IMR-90 (cell line): ENCODE data around the gene MAST3. TPM values are rescaled to one million over a fixed set of nuclear protein-coding genes. Genes with fewer than 3 reads are reported as not detected.

Source experiments
- ATAC-seq: fragments of 200-7000 bp; cut with Tn5 transposase; 2 replicates; pipeline ENCODE4 v1.9.1; 2020; ENCODE audit warnings: low read depth, mild to moderate bottlenecking, moderate library complexity
- BruUV-seq: library from RNA; stranded (reverse); fragments of 400-500 nt; replicated peaks from 2 replicates; lab custom pipeline; 2021; lab: Mats Ljungman, UMichigan
- CTCF ChIA-PET: fragments of 300-600 bp; formaldehyde crosslinking; extraction: SDS; loops from one replicate; lab custom pipeline; 2021; ENCODE audit warnings: antibody characterized with exemption; lab: Yijun Ruan, JAX
- POLR2A ChIA-PET: fragments of 300-600 bp; sonication (Branson Sonifier 250); formaldehyde crosslinking; loops from one replicate; lab custom pipeline; 2022; ENCODE audit warnings: antibody characterized with exemption; ENCODE audit not compliant: unreplicated experiment; lab: Charles Lee
- DNase-seq: peaks from one replicate; pipeline ENCODE4 v3.0.0; 2013
- H2AFZ ChIP-seq: replicated peaks from 2 replicates; pipeline ENCODE3; 2013; ENCODE audit warnings: low read length, mild to moderate bottlenecking; ENCODE audit not compliant: poor library complexity
- H2AK5ac ChIP-seq: 2 replicates; pipeline ENCODE4 v1.6.1; 2013; ENCODE audit warnings: low read depth, low read length, inconsistent platforms
- H2AK9ac ChIP-seq: replicated peaks from 2 replicates; pipeline ENCODE3; 2013; ENCODE audit warnings: mild to moderate bottlenecking, low read depth, low read length, moderate library complexity; ENCODE audit not compliant: poor library complexity
- H2BK120ac ChIP-seq: 2 replicates; pipeline ENCODE4 v1.6.1; 2013; ENCODE audit warnings: low read depth, low read length, inconsistent platforms
- H2BK15ac ChIP-seq: 3 replicates; pipeline ENCODE4 v1.6.1; 2013; ENCODE audit warnings: low read depth, low read length, inconsistent platforms
- H2BK20ac ChIP-seq: 2 replicates; pipeline ENCODE4 v1.6.1; 2013; ENCODE audit warnings: low read depth, mild to moderate bottlenecking, inconsistent platforms, low read length, moderate library complexity
- H2BK5ac ChIP-seq: 2 replicates; pipeline ENCODE4 v1.6.1; 2013; ENCODE audit warnings: mild to moderate bottlenecking, low read depth, low read length, inconsistent platforms; ENCODE audit not compliant: poor library complexity, severe bottlenecking
- H3K14ac ChIP-seq: replicated peaks from 2 replicates; pipeline ENCODE4 v1.6.1; 2013; ENCODE audit warnings: low read depth, low read length, inconsistent platforms
- H3K18ac ChIP-seq: 2 replicates; pipeline ENCODE4 v1.6.1; 2013; ENCODE audit warnings: low read depth, low read length, control low read depth
- H3K23ac ChIP-seq: 2 replicates; pipeline ENCODE4 v1.6.1; 2013; ENCODE audit warnings: low read depth, low read length, inconsistent platforms
- H3K27ac ChIP-seq: 2 replicates; pipeline ENCODE4 v1.5.1; 2013; ENCODE audit warnings: mild to moderate bottlenecking, control low read depth, low read length; ENCODE audit not compliant: insufficient read depth
- H3K27me3 ChIP-seq: 2 replicates; pipeline ENCODE4 v1.6.1; 2013; ENCODE audit warnings: low read length; ENCODE audit not compliant: control insufficient read depth, insufficient read depth
- H3K36me3 ChIP-seq: 2 replicates; pipeline ENCODE4 v1.6.1; 2013; ENCODE audit warnings: low read length, mixed read lengths; ENCODE audit not compliant: control insufficient read depth, insufficient read depth
- H3K4ac ChIP-seq: 2 replicates; pipeline ENCODE4 v1.6.1; 2013; ENCODE audit warnings: low read depth, low read length, inconsistent platforms
- H3K4me1 ChIP-seq: 2 replicates; pipeline ENCODE4 v1.6.1; 2013; ENCODE audit warnings: low read length, mixed read lengths; ENCODE audit not compliant: control insufficient read depth, insufficient read depth
- H3K4me2 ChIP-seq: 2 replicates; pipeline ENCODE4 v1.6.1; 2013; ENCODE audit warnings: low read depth, mild to moderate bottlenecking, control low read depth, low read length, moderate library complexity
- H3K4me3 ChIP-seq: 2 replicates; pipeline ENCODE4 v1.5.1; 2013; ENCODE audit warnings: low read depth, mild to moderate bottlenecking, control low read depth, low read length, moderate library complexity; ENCODE audit not compliant: insufficient read depth
- H3K56ac ChIP-seq: 2 replicates; pipeline ENCODE4 v1.6.1; 2013; ENCODE audit warnings: low read length, inconsistent platforms; ENCODE audit not compliant: insufficient read depth; ENCODE audit errors: extremely low read depth
- H3K79me1 ChIP-seq, 2 experiments: 2 replicates each; pipeline ENCODE4 v1.6.1; 2013; ENCODE audit warnings: low read length in 2 of 2, inconsistent platforms in 1 of 2, low read depth in 1 of 2
- H3K9ac ChIP-seq: 2 replicates; pipeline ENCODE4 v1.6.1; 2013; ENCODE audit warnings: low read depth, low read length, control low read depth
- H3K9me1 ChIP-seq: 2 replicates; pipeline ENCODE4 v1.6.1; 2013; ENCODE audit warnings: low read length, inconsistent platforms; ENCODE audit not compliant: insufficient read depth
- H3K9me3 ChIP-seq: 2 replicates; pipeline ENCODE4 v1.6.1; 2013; ENCODE audit warnings: low read length; ENCODE audit not compliant: control insufficient read depth, insufficient read depth
- H4K20me1 ChIP-seq: 2 replicates; pipeline ENCODE4 v1.6.1; 2013; ENCODE audit warnings: low read length, inconsistent platforms; ENCODE audit not compliant: insufficient read depth
- H4K5ac ChIP-seq: 2 replicates; pipeline ENCODE4 v1.6.1; 2013; ENCODE audit warnings: mild to moderate bottlenecking, low read depth, low read length, control low read depth
- H4K8ac ChIP-seq, 2 experiments: 2 replicates each; pipeline ENCODE4 v1.6.1; 2013; ENCODE audit warnings: low read depth in 2 of 2, low read length in 2 of 2, control low read depth in 1 of 2, inconsistent platforms in 1 of 2
- H4K91ac ChIP-seq: 2 replicates; pipeline ENCODE4 v1.6.1; 2013; ENCODE audit warnings: low read depth, low read length, inconsistent platforms; ENCODE audit not compliant: insufficient read depth
- BHLHE40 ChIP-seq: fragments of 150-350 bp; IDR thresholded peaks from 2 replicates; pipeline ENCODE4 v1.6.1; 2016; ENCODE audit warnings: mild to moderate bottlenecking, low read depth, low read length
- CHD1 ChIP-seq: IDR thresholded peaks from 2 replicates; pipeline ENCODE4 v1.6.1; 2012; ENCODE audit warnings: low read depth, low read length, improper control_type of control experiment
- FOS ChIP-seq: fragments of 150-350 bp; IDR thresholded peaks from 2 replicates; pipeline ENCODE4 v1.6.1; 2016; ENCODE audit warnings: low read depth, low read length
- MAFK ChIP-seq: IDR thresholded peaks from 2 replicates; pipeline ENCODE4 v1.6.1; 2012; ENCODE audit warnings: low read depth, low read length, improper control_type of control experiment
- MAZ ChIP-seq: IDR thresholded peaks from 2 replicates; pipeline ENCODE4 v1.6.1; 2012; ENCODE audit warnings: low read depth, mild to moderate bottlenecking, low read length, improper control_type of control experiment, moderate library complexity, borderline replicate concordance
- MXI1 ChIP-seq: IDR thresholded peaks from 2 replicates; pipeline ENCODE4 v1.6.1; 2012; ENCODE audit warnings: low read depth, mild to moderate bottlenecking, low read length, moderate library complexity, borderline replicate concordance
- RAD21 ChIP-seq: IDR thresholded peaks from 2 replicates; pipeline ENCODE4 v1.6.1; 2012; ENCODE audit warnings: low read length, improper control_type of control experiment
- RCOR1 ChIP-seq: IDR thresholded peaks from 2 replicates; pipeline ENCODE4 v1.6.1; 2012; ENCODE audit warnings: mild to moderate bottlenecking, low read length, improper control_type of control experiment; ENCODE audit not compliant: insufficient replicate concordance
- RFX5 ChIP-seq: IDR thresholded peaks from 2 replicates; pipeline ENCODE4 v1.8.0; 2012; ENCODE audit warnings: low read depth, mild to moderate bottlenecking, low read length, moderate library complexity
- SMC3 ChIP-seq: fragments of 150-350 bp; IDR thresholded peaks from 2 replicates; pipeline ENCODE4 v1.6.1; 2016; ENCODE audit warnings: low read depth, mild to moderate bottlenecking, antibody characterized with exemption, low read length, moderate library complexity
- dilution Hi-C: fragments of 300-500 bp; cut with HindIII; formaldehyde crosslinking; loops from one replicate; pipeline ENCODE4 v1.14.3; 2018; ENCODE audit warnings: low sequenced_read_pairs; ENCODE audit not compliant: unreplicated experiment
- in situ Hi-C: fragments of 300-500 bp; cut with MboI; formaldehyde crosslinking; loops from 3 replicates; pipeline ENCODE4 v1.14.3; 2019; ENCODE audit warnings: low sequenced_read_pairs, inconsistent platforms, mixed read lengths
- intact Hi-C: fragments of 100-400 bp; cut with micrococcal nuclease; formaldehyde crosslinking; loops from 2 replicates; pipeline ENCODE4 v1.10.0; 2022
- polyA plus RNA-seq, 3 experiments: library from polyadenylated mRNA; depleted of rRNA; stranded (reverse); fragments of >200 nt; gene quantifications; 2 replicates each; pipeline ENCODE4 v1.2.3, GENCODE V29; 2012; ENCODE audit warnings: low replicate concordance in 1 of 3
- total RNA-seq: library from RNA; depleted of rRNA; stranded (reverse); fragments of >200 nt; gene quantifications from 2 replicates; pipeline ENCODE4 v1.2.3, GENCODE V29; 2012
- TF ChIP-seq, protein P1 (sequence below): conservative IDR thresholded peaks from 2 replicates; pipeline ENCODE4 v1.5.1; 2012; ENCODE audit warnings: mild to moderate bottlenecking, low read depth, low read length, improper control_type of control experiment
- TF ChIP-seq, protein P2 (sequence below): fragments of 150-350 bp; IDR thresholded peaks from 2 replicates; pipeline ENCODE4 v1.6.1; 2017; ENCODE audit warnings: mild to moderate bottlenecking, antibody characterized with exemption, low read length, low read depth

MAST3 gene
- total and polyA plus RNA-seq, 2 of the 4 experiments (the other 2 are of a cell fraction) = 1.3 to 4.3 TPM

DNA sequence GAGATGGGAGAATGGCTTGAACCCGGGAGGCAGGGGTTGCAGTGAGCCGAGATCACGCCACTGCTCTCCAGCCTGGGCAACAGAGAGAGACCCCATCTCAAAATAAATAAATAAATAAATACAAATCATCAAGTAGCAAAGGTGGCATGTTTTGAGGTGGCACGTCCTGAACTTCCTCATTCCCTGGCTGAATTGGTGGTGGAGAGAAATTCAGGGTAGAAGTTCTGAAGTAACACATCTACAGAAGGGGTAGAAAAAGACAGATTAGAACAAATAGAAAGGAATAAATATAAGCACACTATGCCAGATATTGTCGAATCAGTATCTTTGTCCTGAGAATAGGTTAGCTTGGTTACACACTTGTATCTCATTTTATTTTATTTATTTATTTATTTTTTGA is 82.4 kb downstream of the MAST3 start (continued):
- TF ChIP-seq, protein P1, sequence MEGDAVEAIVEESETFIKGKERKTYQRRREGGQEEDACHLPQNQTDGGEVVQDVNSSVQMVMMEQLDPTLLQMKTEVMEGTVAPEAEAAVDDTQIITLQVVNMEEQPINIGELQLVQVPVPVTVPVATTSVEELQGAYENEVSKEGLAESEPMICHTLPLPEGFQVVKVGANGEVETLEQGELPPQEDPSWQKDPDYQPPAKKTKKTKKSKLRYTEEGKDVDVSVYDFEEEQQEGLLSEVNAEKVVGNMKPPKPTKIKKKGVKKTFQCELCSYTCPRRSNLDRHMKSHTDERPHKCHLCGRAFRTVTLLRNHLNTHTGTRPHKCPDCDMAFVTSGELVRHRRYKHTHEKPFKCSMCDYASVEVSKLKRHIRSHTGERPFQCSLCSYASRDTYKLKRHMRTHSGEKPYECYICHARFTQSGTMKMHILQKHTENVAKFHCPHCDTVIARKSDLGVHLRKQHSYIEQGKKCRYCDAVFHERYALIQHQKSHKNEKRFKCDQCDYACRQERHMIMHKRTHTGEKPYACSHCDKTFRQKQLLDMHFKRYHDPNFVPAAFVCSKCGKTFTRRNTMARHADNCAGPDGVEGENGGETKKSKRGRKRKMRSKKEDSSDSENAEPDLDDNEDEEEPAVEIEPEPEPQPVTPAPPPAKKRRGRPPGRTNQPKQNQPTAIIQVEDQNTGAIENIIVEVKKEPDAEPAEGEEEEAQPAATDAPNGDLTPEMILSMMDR = no peak
- no peak for TF ChIP-seq RFX5

DNA sequence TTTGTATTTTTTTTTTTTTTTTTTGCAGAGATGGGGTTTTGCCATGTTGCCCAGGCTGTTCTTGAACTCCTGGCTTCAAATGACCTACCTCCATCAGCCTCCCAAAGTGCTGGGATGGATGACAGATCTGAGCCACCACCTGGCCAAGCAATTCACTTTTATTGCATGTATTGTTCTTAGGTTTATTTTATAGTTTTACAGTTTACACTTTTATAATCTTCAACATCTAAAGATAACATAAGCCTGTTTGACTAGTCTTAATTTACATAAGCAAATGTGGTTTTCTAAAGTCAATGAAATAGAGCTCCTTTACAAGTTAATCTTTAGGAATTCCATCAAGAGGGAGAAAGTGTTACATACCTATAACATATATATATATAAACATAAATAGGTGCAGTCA is 86.0 kb downstream of the MAST3 start:
- intact Hi-C loops (no loop called here), in situ Hi-C loops (no loop called here), dilution Hi-C loops (no loop called here)
- Histone ChIP-seq H3K4ac (no peak overlapping the region), H3K18ac (no peak overlapping the region), H2AK5ac (no peak overlapping the region), H3K4me1 (no peaks in the 10 kb centered on the region), H3K4me2 (no peak overlapping the region), H2BK20ac (no peak overlapping the region), H2BK5ac (no peak overlapping the region), H3K9me1 (no peaks in the 10 kb centered on the region), H2AFZ (no peak overlapping the region), H3K27me3 (peaks cover 9% of the 10 kb centered on the region), H4K91ac (no peak overlapping the region), H3K9ac (no peak overlapping the region), H3K27ac (no peak overlapping the region), H2BK15ac (no peak overlapping the region), H2AK9ac (no peak overlapping the region), H3K36me3 (no peaks in the 10 kb centered on the region), H3K4me3 (no peak overlapping the region), H3K56ac (no peak overlapping the region), H3K79me1 (no peaks in the 10 kb centered on the region), H3K23ac (no peak overlapping the region), H4K5ac (no peak overlapping the region), H3K9me3 (no peaks in the 10 kb centered on the region), H4K20me1 (no peaks in the 10 kb centered on the region), H2BK120ac (no peak overlapping the region), H4K8ac (no peak overlapping the region), H3K14ac (no peak overlapping the region)
- no peak for ATAC-seq
- ChIA-PET CTCF (no interaction called here), POLR2A (no interaction called here)
- no TSS peak for BruUV-seq
- no peak for DNase-seq
- TF ChIP-seq CHD1 (no peak), SMC3 (no peak), MAFK (no peak), RFX5 (no peak), MXI1 (no peak), BHLHE40 (no peak), MAZ (no peak), RCOR1 (no peak), RAD21 (no peak), FOS (no peak)
- TF ChIP-seq, protein P2, sequence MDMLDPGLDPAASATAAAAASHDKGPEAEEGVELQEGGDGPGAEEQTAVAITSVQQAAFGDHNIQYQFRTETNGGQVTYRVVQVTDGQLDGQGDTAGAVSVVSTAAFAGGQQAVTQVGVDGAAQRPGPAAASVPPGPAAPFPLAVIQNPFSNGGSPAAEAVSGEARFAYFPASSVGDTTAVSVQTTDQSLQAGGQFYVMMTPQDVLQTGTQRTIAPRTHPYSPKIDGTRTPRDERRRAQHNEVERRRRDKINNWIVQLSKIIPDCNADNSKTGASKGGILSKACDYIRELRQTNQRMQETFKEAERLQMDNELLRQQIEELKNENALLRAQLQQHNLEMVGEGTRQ = no peak
- TF ChIP-seq, protein P1 = no peak
